ENCODE results near the gene CYGB.
"Not testable (repeated sequence)": the region's sequence is repeated elsewhere in the genome, so short reads cannot be mapped to it uniquely, and the experiment has no call there.

The CYGB gene

GRCh38 chr17:76519048-76519966, 18.2 kb downstream of the CYGB start:
- DNase-seq = no peak

- DNase-seq = no peak
Observed at GRCh38 chr17:76517638-76518038, 19.9 kb downstream of the CYGB start.

- DNase-seq = peak; percentile 90
Observed at GRCh38 chr17:76515274-76515949, 22.1 kb downstream of the CYGB start.

GRCh38 chr17:76514355-76514754, 23.2 kb downstream of the CYGB start:
- DNase-seq = not testable (repeated sequence)

- no peak for DNase-seq
Observed at GRCh38 chr17:76513306-76513692, 24.2 kb downstream of the CYGB start.

- DNase-seq = no peak
Observed at GRCh38 chr17:76512366-76513305, 24.9 kb downstream of the CYGB start.

- DNase-seq = no peak
Observed at GRCh38 chr17:76511668-76512365, 25.7 kb downstream of the CYGB start.

GRCh38 chr17:76510831-76511244, 26.7 kb downstream of the CYGB start:
- no peak for DNase-seq

- DNase-seq = not testable (repeated sequence)
Observed at GRCh38 chr17:76508472-76509063, 28.9 kb downstream of the CYGB start.

- DNase-seq = peak; percentile 92
Observed at GRCh38 chr17:76506408-76507345, 30.8 kb downstream of the CYGB start.

GRCh38 chr17:76504117-76504516, 33.4 kb downstream of the CYGB start:
- DNase-seq = no peak

- no peak for DNase-seq
Observed at GRCh38 chr17:76502341-76503211, 34.9 kb downstream of the CYGB start.

- no peak for DNase-seq
Observed at GRCh38 chr17:76501827-76502307, 35.6 kb downstream of the CYGB start.

- DNase-seq = peak; percentile 97
Observed at GRCh38 chr17:76501018-76501826, 36.3 kb downstream of the CYGB start, which contains the start of gene RHBDF2. Gene RHBDF2 (minus strand): TSS chr17:76501423. CDS start chr17:76481524, 19,899 bp downstream.

GRCh38 chr17:76500747-76501017, 36.8 kb downstream of the CYGB start:
- no peak for DNase-seq

- DNase-seq = no peak
Observed at GRCh38 chr17:76500074-76500746, 37.3 kb downstream of the CYGB start.

GRCh38 chr17:76499267-76499667, 38.2 kb downstream of the CYGB start:
- DNase-seq = no peak

GRCh38 chr17:76498876-76499251, 38.6 kb downstream of the CYGB start:
- no peak for DNase-seq

All from CD4-positive, alpha-beta T cell treated with Interleukin-12 subunit alpha and Interleukin-12 subunit beta, for 1 hour (primary cell).